ENCODE data around the gene MDM1.

- TF ChIP-seq POLR2A (IDR thresholded peaks at IDR 0.05; ENCODE audit: low read depth, low read length) (no peak), TAF1 (IDR thresholded peaks at IDR 0.05; ENCODE audit: low read depth, low read length) (no peak), POLR2AphosphoS5 (IDR thresholded peaks at IDR 0.05; ENCODE audit: low read depth, low read length) (no peak), SPI1 (IDR thresholded peaks at IDR 0.05; ENCODE audit: low read depth, low read length) (no peak), PAX5 (IDR thresholded peaks at IDR 0.05; ENCODE audit: insufficient read depth, low read length, severe bottlenecking) (no peak)
These were observed 2.0 kb upstream of the MDM1 start for GRCh38 chr12:68334132-68334531.

Data from GM12891 (cell line).